A673 (cell line): ENCODE results near the gene ROBO2. TPM values are rescaled to one million over a fixed set of nuclear protein-coding genes. Genes with fewer than 3 reads are reported as not detected.

ENCODE experiments used
- BruUV-seq: library from RNA; stranded (reverse); fragments of 400-500 nt; replicated peaks from 2 replicates; lab custom pipeline; 2021; lab: Mats Ljungman, UMichigan
- CTCF ChIA-PET: fragments of 300-600 bp; sonication (Branson Sonifier 250); formaldehyde crosslinking; loops from one replicate; lab custom pipeline; 2022; ENCODE audit warnings: antibody characterized with exemption; lab: Charles Lee
- POLR2A ChIA-PET: fragments of 300-600 bp; sonication (Branson Sonifier 250); formaldehyde crosslinking; loops from one replicate; lab custom pipeline; 2022; ENCODE audit warnings: antibody characterized with exemption; ENCODE audit not compliant: low non-redundant PET; lab: Charles Lee
- DNase-seq: peaks from one replicate; pipeline ENCODE4 v3.0.0-alpha.2; 2015; ENCODE audit warnings: low spot score
- H3K27ac ChIP-seq: fragments of 200-600 bp; sonication (generic); 2 replicates; pipeline ENCODE4 v1.5.1; 2016; ENCODE audit warnings: mixed run types, low read depth, mild to moderate bottlenecking, mixed read lengths, antibody characterized with exemption, low read length; ENCODE audit not compliant: poor library complexity, severe bottlenecking
- H3K27me3 ChIP-seq: fragments of 200-600 bp; sonication (generic); replicated peaks from 2 replicates; pipeline ENCODE4 v1.6.1; 2017; ENCODE audit warnings: mixed run types, low read depth, mild to moderate bottlenecking, mixed read lengths, antibody characterized with exemption, low read length; ENCODE audit not compliant: insufficient read depth, poor library complexity
- H3K36me3 ChIP-seq: fragments of 200-600 bp; sonication (generic); 2 replicates; pipeline ENCODE4 v1.6.1; 2016; ENCODE audit warnings: mixed run types, mild to moderate bottlenecking, mixed read lengths, antibody characterized with exemption, low read length; ENCODE audit not compliant: insufficient read depth, poor library complexity, severe bottlenecking
- H3K4me1 ChIP-seq: fragments of 200-600 bp; sonication (generic); 2 replicates; pipeline ENCODE4 v1.6.1; 2017; ENCODE audit warnings: mixed run types, mild to moderate bottlenecking, mixed read lengths, antibody characterized with exemption, low read length; ENCODE audit not compliant: insufficient read depth, poor library complexity, severe bottlenecking
- H3K4me3 ChIP-seq: fragments of 200-600 bp; sonication (generic); 2 replicates; pipeline ENCODE4 v1.5.1; 2016; ENCODE audit warnings: low read depth, mixed run types, mild to moderate bottlenecking, mixed read lengths, low read length; ENCODE audit not compliant: poor library complexity, severe bottlenecking
- H3K9me3 ChIP-seq: fragments of 200-600 bp; sonication (generic); 2 replicates; pipeline ENCODE4 v1.6.1; 2016; ENCODE audit warnings: mixed run types, low read depth, mild to moderate bottlenecking, mixed read lengths, antibody characterized with exemption, low read length; ENCODE audit not compliant: poor library complexity, severe bottlenecking
- EZH2 ChIP-seq: fragments of 200-600 bp; sonication (generic); IDR thresholded peaks from 2 replicates; pipeline ENCODE4 v1.6.1; 2017; ENCODE audit warnings: borderline replicate concordance, low read depth, mild to moderate bottlenecking, mixed read lengths, antibody characterized with exemption, low read length; ENCODE audit not compliant: poor library complexity, severe bottlenecking
- intact Hi-C: fragments of 100-400 bp; cut with micrococcal nuclease; formaldehyde crosslinking; loops from one replicate; pipeline ENCODE4 v1.10.0; 2022; ENCODE audit not compliant: unreplicated experiment
- total RNA-seq: library from RNA; stranded (reverse); gene quantifications from 2 replicates; pipeline ENCODE4 v1.2.3, GENCODE V29; 2021
- TF ChIP-seq, protein P1 (sequence below): fragments of 300-800, 200-600 bp; sonication (generic); conservative IDR thresholded peaks from 2 replicates; pipeline ENCODE4 v1.5.1; 2017; ENCODE audit warnings: low read depth, mild to moderate bottlenecking, antibody characterized with exemption, low read length, moderate library complexity, mixed read lengths

ROBO2 gene
- total RNA-seq, 1 experiment from 2014 or later: 17.5 TPM

DNA sequence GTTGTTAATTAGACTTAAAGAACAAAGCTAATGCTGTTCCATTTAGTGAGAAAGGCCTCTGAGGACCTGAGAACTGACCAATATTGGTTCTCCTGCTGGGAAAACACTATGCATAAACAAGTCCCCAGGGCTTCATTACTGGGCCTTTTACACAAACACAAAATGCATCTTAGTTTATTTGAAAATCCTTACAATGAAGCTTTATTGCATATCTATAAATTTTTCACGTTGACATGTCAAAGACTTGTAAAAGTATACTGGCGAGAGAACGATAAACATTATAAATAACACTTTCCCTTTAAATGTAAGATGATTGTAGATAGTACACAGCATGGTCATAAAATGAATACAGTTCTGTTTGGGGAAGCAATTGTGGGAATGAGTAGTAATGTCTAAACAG, 151.7 kb downstream of the ROBO2 start:
- no TSS peak for BruUV-seq
- Histone ChIP-seq H3K36me3 (no peaks in the 10 kb centered on the region), H3K4me3 (no peak overlapping the region), H3K27me3 (no peaks in the 10 kb centered on the region), H3K4me1 (peaks cover 10% of the 10 kb centered on the region), H3K27ac (no peak overlapping the region), H3K9me3 (no peaks in the 10 kb centered on the region)
- ChIA-PET CTCF (no interaction called here), POLR2A (no interaction called here)
- no peak for TF ChIP-seq EZH2
- TF ChIP-seq, protein P1, sequence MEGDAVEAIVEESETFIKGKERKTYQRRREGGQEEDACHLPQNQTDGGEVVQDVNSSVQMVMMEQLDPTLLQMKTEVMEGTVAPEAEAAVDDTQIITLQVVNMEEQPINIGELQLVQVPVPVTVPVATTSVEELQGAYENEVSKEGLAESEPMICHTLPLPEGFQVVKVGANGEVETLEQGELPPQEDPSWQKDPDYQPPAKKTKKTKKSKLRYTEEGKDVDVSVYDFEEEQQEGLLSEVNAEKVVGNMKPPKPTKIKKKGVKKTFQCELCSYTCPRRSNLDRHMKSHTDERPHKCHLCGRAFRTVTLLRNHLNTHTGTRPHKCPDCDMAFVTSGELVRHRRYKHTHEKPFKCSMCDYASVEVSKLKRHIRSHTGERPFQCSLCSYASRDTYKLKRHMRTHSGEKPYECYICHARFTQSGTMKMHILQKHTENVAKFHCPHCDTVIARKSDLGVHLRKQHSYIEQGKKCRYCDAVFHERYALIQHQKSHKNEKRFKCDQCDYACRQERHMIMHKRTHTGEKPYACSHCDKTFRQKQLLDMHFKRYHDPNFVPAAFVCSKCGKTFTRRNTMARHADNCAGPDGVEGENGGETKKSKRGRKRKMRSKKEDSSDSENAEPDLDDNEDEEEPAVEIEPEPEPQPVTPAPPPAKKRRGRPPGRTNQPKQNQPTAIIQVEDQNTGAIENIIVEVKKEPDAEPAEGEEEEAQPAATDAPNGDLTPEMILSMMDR: no peak
- intact Hi-C loops: no loop called here
- DNase-seq: no peak

GRCh38 chr3:77195766-77196545, 156.1 kb downstream of the ROBO2 start:
- ChIA-PET CTCF (no interaction called here), POLR2A (no interaction called here)
- Histone ChIP-seq H3K27ac (no peak overlapping the region), H3K27me3 (no peaks in the 10 kb centered on the region), H3K9me3 (no peaks in the 10 kb centered on the region), H3K4me1 (no peaks in the 10 kb centered on the region), H3K36me3 (no peaks in the 10 kb centered on the region), H3K4me3 (no peak overlapping the region)
- TF ChIP-seq, protein P1: no peak
- BruUV-seq: no TSS peak
- intact Hi-C loops: no loop called here
- no peak for DNase-seq

- Histone ChIP-seq H3K4me3 (no peak overlapping the region), H3K27me3 (no peaks in the 10 kb centered on the region), H3K4me1 (no peaks in the 10 kb centered on the region), H3K9me3 (no peaks in the 10 kb centered on the region), H3K36me3 (no peaks in the 10 kb centered on the region), H3K27ac (no peak overlapping the region)
- no TSS peak for BruUV-seq
- ChIA-PET CTCF (no interaction called here), POLR2A (no interaction called here)
- DNase-seq: no peak
- intact Hi-C loops: no loop called here
- TF ChIP-seq, protein P1: no peak
- TF ChIP-seq EZH2: no peak
Observed at GRCh38 chr3:77197408-77197807, 157.5 kb downstream of the ROBO2 start.
